Measurements from ENCODE around the gene ZNF750.
"Not testable (repeated sequence)": the region's sequence is repeated elsewhere in the genome, so short reads cannot be mapped to it uniquely, and the experiment has no call there.

ZNF750 gene

GRCh38 chr17:82793974-82794630 lies 45.7 kb downstream of the ZNF750 start:
- no peak for DNase-seq (ENCODE audit: low read depth in 2 of 2)

GRCh38 chr17:82791532-82791931 lies 48.3 kb downstream of the ZNF750 start:
- DNase-seq (ENCODE audit: low read depth in 2 of 2): no peak

- DNase-seq (ENCODE audit: low read depth in 2 of 2): no peak
Measured at GRCh38 chr17:82790391-82790790, 49.4 kb downstream of the ZNF750 start.

GRCh38 chr17:82789806-82790205 lies 50.0 kb downstream of the ZNF750 start:
- no peak for DNase-seq (ENCODE audit: low read depth in 2 of 2)

- DNase-seq (ENCODE audit: low read depth in 2 of 2): no peak
Measured at GRCh38 chr17:82789051-82789592, 50.7 kb downstream of the ZNF750 start.

GRCh38 chr17:82788206-82789001 lies 51.4 kb downstream of the ZNF750 start:
- no peak for DNase-seq (ENCODE audit: low read depth in 2 of 2)

- DNase-seq (ENCODE audit: low read depth in 2 of 2): no peak
Measured at GRCh38 chr17:82787081-82787848, 52.6 kb downstream of the ZNF750 start.

- no peak for DNase-seq (ENCODE audit: low read depth in 2 of 2)
Measured at GRCh38 chr17:82786427-82786826, 53.4 kb downstream of the ZNF750 start.

GRCh38 chr17:82785581-82785980 lies 54.2 kb downstream of the ZNF750 start:
- DNase-seq (ENCODE audit: low read depth in 2 of 2): not testable (repeated sequence)

- DNase-seq (ENCODE audit: low read depth in 2 of 2): no peak
Measured at GRCh38 chr17:82783498-82783897, 56.3 kb downstream of the ZNF750 start.

GRCh38 chr17:82782657-82783207 lies 57.1 kb downstream of the ZNF750 start:
- no peak for DNase-seq (ENCODE audit: low read depth in 2 of 2)

GRCh38 chr17:82781894-82782274 lies 57.9 kb downstream of the ZNF750 start:
- peak; percentile 60 to 64 for DNase-seq (ENCODE audit: low read depth in 2 of 2)

GRCh38 chr17:82780971-82781893 lies 58.6 kb downstream of the ZNF750 start:
- no peak for DNase-seq (ENCODE audit: low read depth in 2 of 2)

- no peak for DNase-seq (ENCODE audit: low read depth in 2 of 2)
Measured at GRCh38 chr17:82780195-82780594, 59.6 kb downstream of the ZNF750 start.

GRCh38 chr17:82779541-82779940 lies 60.3 kb downstream of the ZNF750 start:
- no peak for DNase-seq (ENCODE audit: low read depth in 2 of 2)

Measured in stimulated activated CD8-positive, alpha-beta memory T cell treated with anti-CD3 and anti-CD28 coated beads, Interleukin-15, amount 100 ng/mL, for 48 hours (primary cell).